ENCODE data around the gene ZNF701. TPM values are rescaled to one million over a fixed set of nuclear protein-coding genes. Genes with fewer than 3 reads are reported as not detected.

ZNF701 gene
- total RNA-seq, 1 experiment from 2014 or later, result 40.3 TPM

DNA sequence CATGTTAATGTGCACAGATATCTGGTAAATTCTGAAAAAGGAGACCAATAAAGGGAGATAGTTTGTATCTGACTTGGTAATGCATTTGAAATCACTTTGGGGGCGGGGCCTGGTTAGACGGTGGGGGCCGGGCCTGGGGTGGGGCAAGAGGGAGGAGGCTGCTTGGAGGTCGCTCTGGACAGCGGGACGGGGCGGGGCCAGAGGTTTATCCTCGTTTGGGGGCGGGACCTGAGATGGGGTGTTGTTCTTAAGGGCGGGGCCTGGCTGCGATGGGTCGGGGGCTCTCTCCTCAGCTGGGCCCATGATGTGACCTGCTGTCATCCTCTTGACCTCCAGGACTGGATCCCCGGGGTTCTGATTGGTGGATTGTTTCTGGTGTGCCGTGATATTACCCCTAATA, 47.5 kb upstream of the ZNF701 start (continued):
- TF ChIP-seq ZMAT4 (CRISPR knock-in tag; IDR thresholded peaks at IDR 0.05), result no peak

DNA sequence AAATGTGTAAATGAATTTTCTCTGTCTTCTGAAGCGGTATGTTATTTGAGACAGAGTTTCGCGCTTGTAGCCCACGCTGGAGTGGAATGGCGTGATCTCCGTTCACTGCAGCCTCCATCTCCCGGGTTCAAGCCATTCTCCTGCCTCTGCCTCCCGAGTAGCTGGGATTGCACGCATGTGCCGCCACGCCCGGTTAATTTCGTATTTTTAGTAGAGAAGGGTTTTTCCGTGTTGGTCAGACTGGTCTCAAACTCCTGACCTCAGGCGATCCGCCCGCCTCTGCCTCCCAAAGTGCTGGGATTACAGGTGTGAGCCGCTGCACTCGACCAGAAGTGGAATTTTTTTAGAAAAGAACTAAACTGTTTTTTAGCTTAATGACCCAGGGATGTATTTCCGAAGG, 46.0 kb upstream of the ZNF701 start:
- DNase-seq (ENCODE audit: low spot score) (no peak), ATAC-seq (no peak)
- H3K4me1 Mint-ChIP-seq, result peaks cover 63% of the 10 kb centered on the region
- no peak for TF ChIP-seq ZNF416 (CRISPR knock-in tag; IDR thresholded peaks at IDR 0.05)
- H3K27ac Mint-ChIP-seq, result peak overlapping the region; percentile 8; the same call in 1 of the 2 replicates
- H3K9me3 Mint-ChIP-seq, result no peaks in the 10 kb centered on the region
- no peaks in the 10 kb centered on the region for H3K36me3 Mint-ChIP-seq
- POLR2A ChIA-PET, result no interaction called here
- CTCF ChIA-PET, result no interaction called here
- no peaks in the 10 kb centered on the region for H3K27me3 Mint-ChIP-seq (ENCODE audit: low read depth)
- H3K4me3 Mint-ChIP-seq, result no peak overlapping the region

DNA sequence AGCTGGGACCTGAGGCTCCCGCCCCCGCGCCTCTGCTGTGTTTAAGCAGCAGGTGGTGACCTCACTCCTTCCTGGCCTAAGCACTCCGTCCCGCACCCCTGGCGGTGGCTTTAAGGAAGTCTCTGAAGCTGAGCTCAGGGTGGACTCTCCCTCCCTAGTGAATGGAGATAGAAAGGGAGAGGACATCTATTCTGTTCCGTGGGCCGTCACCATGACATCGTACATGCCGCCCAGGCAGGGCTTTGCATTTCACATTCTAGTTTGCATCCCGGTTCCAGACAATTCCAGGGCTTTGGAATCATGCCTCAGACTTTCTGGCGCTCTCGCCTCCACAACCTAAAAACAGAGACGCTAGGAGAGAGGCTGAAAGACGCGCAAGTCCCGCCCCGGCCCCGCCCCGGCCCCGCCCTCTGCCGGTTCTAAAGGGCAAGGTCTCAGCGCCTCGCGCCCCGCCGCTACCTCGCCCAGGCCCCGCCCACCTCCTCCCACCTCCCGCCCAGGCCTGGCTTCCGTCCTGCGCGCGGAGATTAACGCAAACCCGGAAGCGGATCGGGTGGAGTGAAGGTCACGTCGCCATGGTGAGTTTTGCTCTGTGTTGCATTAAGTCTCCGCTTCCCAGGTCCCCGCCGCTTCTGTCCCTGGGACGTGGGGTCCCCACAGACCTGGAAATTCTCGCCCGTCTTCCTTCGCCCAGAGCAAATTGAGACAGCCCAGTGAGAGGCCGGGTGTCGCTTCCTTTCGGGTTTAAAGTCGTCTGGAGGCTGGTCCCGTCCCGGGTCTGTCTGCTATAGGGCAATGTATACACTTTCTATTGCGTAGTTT, 42.7 kb upstream of the ZNF701 start, which contains the start of gene ZNF808:
Gene ZNF808, plus strand, starts transcription at position 535 of the 822 bp plus-strand sequence. CDS start 15,617 bp downstream, outside the sequence.
- ATAC-seq (peak; percentile 89), DNase-seq (ENCODE audit: low spot score) (peak; percentile 99)
- ChIA-PET CTCF (interaction anchor here (0.6 to 1.3 kb wide), 19 partner anchors 8 to 419 kb away, joined by 3 to 10 read pairs (median 4); partner anchors contain the start of gene ZNF578), POLR2A (interaction anchor here (0.6 to 0.7 kb wide), 3 partner anchors 27 to 208 kb away, joined by 3 to 6 read pairs (median 3); no protein-coding TSS in a partner anchor)
- Mint-ChIP-seq H3K27me3 (ENCODE audit: low read depth) (no peaks in the 10 kb centered on the region), H3K4me3 (peak within 1 kb of the TSS; percentile 97), H3K4me1 (peaks cover 34% of the 10 kb centered on the region), H3K36me3 (no peaks in the 10 kb centered on the region; the same call in 1 of the 2 replicates), H3K27ac (peak within 1 kb of the TSS; percentile 99), H3K9me3 (no peaks in the 10 kb centered on the region)
- TF ChIP-seq ZNF219 (CRISPR knock-in tag; IDR thresholded peaks at IDR 0.05; ENCODE audit: borderline replicate concordance) (no peak), FOXP4 (CRISPR knock-in tag; IDR thresholded peaks at IDR 0.05) (no peak), ZNF232 (CRISPR knock-in tag; IDR thresholded peaks at IDR 0.05) (no peak), ZNF138 (CRISPR knock-in tag; conservative IDR thresholded peaks at IDR 0.05) (no peak), IRF1 (CRISPR knock-in tag; IDR thresholded peaks at IDR 0.05) (no peak), NFATC4 (CRISPR knock-in tag; IDR thresholded peaks at IDR 0.05) (no peak), ZNF317 (CRISPR knock-in tag; IDR thresholded peaks at IDR 0.05; ENCODE audit: borderline replicate concordance, low read depth) (no peak), ZNF121 (CRISPR knock-in tag; IDR thresholded peaks at IDR 0.05) (no peak), ETV6 (CRISPR knock-in tag; IDR thresholded peaks at IDR 0.05) (peak; percentile 31; the same call in 1 of the 2 replicates), ERG (CRISPR knock-in tag; IDR thresholded peaks at IDR 0.05) (no peak), CTCF (IDR thresholded peaks at IDR 0.05) (peak; percentile 58; the same call in 1 of the 2 replicates)
- TF ChIP-seq, protein P1, sequence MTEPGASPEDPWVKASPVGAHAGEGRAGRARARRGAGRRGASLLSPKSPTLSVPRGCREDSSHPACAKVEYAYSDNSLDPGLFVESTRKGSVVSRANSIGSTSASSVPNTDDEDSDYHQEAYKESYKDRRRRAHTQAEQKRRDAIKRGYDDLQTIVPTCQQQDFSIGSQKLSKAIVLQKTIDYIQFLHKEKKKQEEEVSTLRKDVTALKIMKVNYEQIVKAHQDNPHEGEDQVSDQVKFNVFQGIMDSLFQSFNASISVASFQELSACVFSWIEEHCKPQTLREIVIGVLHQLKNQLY (CRISPR knock-in tag; IDR thresholded peaks at IDR 0.05), result no peak
- TF ChIP-seq, protein P2, sequence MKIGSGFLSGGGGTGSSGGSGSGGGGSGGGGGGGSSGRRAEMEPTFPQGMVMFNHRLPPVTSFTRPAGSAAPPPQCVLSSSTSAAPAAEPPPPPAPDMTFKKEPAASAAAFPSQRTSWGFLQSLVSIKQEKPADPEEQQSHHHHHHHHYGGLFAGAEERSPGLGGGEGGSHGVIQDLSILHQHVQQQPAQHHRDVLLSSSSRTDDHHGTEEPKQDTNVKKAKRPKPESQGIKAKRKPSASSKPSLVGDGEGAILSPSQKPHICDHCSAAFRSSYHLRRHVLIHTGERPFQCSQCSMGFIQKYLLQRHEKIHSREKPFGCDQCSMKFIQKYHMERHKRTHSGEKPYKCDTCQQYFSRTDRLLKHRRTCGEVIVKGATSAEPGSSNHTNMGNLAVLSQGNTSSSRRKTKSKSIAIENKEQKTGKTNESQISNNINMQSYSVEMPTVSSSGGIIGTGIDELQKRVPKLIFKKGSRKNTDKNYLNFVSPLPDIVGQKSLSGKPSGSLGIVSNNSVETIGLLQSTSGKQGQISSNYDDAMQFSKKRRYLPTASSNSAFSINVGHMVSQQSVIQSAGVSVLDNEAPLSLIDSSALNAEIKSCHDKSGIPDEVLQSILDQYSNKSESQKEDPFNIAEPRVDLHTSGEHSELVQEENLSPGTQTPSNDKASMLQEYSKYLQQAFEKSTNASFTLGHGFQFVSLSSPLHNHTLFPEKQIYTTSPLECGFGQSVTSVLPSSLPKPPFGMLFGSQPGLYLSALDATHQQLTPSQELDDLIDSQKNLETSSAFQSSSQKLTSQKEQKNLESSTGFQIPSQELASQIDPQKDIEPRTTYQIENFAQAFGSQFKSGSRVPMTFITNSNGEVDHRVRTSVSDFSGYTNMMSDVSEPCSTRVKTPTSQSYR (CRISPR knock-in tag; IDR thresholded peaks at IDR 0.05), result no peak
- TF ChIP-seq, protein P3, sequence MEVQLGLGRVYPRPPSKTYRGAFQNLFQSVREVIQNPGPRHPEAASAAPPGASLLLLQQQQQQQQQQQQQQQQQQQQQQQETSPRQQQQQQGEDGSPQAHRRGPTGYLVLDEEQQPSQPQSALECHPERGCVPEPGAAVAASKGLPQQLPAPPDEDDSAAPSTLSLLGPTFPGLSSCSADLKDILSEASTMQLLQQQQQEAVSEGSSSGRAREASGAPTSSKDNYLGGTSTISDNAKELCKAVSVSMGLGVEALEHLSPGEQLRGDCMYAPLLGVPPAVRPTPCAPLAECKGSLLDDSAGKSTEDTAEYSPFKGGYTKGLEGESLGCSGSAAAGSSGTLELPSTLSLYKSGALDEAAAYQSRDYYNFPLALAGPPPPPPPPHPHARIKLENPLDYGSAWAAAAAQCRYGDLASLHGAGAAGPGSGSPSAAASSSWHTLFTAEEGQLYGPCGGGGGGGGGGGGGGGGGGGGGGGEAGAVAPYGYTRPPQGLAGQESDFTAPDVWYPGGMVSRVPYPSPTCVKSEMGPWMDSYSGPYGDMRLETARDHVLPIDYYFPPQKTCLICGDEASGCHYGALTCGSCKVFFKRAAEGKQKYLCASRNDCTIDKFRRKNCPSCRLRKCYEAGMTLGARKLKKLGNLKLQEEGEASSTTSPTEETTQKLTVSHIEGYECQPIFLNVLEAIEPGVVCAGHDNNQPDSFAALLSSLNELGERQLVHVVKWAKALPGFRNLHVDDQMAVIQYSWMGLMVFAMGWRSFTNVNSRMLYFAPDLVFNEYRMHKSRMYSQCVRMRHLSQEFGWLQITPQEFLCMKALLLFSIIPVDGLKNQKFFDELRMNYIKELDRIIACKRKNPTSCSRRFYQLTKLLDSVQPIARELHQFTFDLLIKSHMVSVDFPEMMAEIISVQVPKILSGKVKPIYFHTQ (CRISPR knock-in tag; IDR thresholded peaks at IDR 0.05), result no peak

Measured in WTC11 (cell line).